Karpas-422 (cell line): ENCODE measurements around the gene GABRB2. TPM values are rescaled to one million over a fixed set of nuclear protein-coding genes. Genes with fewer than 3 reads are reported as not detected.

Experiments
- DNase-seq: peaks from one replicate; pipeline ENCODE4 v3.0.0-alpha.2; 2015
- H2AFZ ChIP-seq: fragments of 200-600 bp; sonication (generic); 2 replicates; pipeline ENCODE4 v1.6.1; 2014; ENCODE audit warnings: antibody characterized with exemption, low read length, mixed read lengths
- H3K27ac ChIP-seq: fragments of 200-600 bp; sonication (generic); 2 replicates; pipeline ENCODE4 v1.5.1; 2014; ENCODE audit warnings: mild to moderate bottlenecking, low read length, moderate library complexity
- H3K27me3 ChIP-seq: fragments of 200-600 bp; sonication (generic); 2 replicates; pipeline ENCODE4 v1.6.1; 2014; ENCODE audit warnings: low read length, mixed read lengths
- H3K36me3 ChIP-seq: fragments of 200-600 bp; sonication (generic); 2 replicates; pipeline ENCODE4 v1.6.1; 2014; ENCODE audit warnings: low read length, mixed read lengths; ENCODE audit not compliant: insufficient read depth
- H3K4me1 ChIP-seq: fragments of 200-600 bp; sonication (generic); 2 replicates; pipeline ENCODE4 v1.6.1; 2014; ENCODE audit warnings: mild to moderate bottlenecking, low read length, mixed read lengths
- H3K4me2 ChIP-seq: fragments of 200-600 bp; sonication (generic); 2 replicates; pipeline ENCODE4 v1.6.1; 2014; ENCODE audit warnings: low read length, low read depth, mild to moderate bottlenecking; ENCODE audit not compliant: poor library complexity, severe bottlenecking
- H3K4me3 ChIP-seq: fragments of 200-600 bp; sonication (generic); 2 replicates; pipeline ENCODE4 v1.5.1; 2014; ENCODE audit warnings: mild to moderate bottlenecking, antibody characterized with exemption, low read length, mixed read lengths
- H3K79me2 ChIP-seq: fragments of 200-600 bp; sonication (generic); 2 replicates; pipeline ENCODE4 v1.6.1; 2014; ENCODE audit warnings: mild to moderate bottlenecking, low read length, mixed read lengths
- H3K9ac ChIP-seq: fragments of 200-600 bp; sonication (generic); 2 replicates; pipeline ENCODE4 v1.6.0; 2014; ENCODE audit warnings: low read length
- H3K9me2 ChIP-seq: fragments of 200-600 bp; sonication (generic), shearing (Covaris generic); replicated peaks from 2 replicates; pipeline ENCODE4 v1.6.0; 2014; ENCODE audit warnings: mild to moderate bottlenecking, low read length, moderate library complexity; ENCODE audit not compliant: insufficient read depth
- H3K9me3 ChIP-seq: fragments of 300-700, 200-600 bp; sonication (generic); 2 replicates; pipeline ENCODE4 v1.6.1; 2014; ENCODE audit warnings: low read length, mixed read lengths
- H4K20me1 ChIP-seq: fragments of 200-600 bp; sonication (generic); 2 replicates; pipeline ENCODE4 v1.6.1; 2014; ENCODE audit warnings: mild to moderate bottlenecking, antibody characterized with exemption, low read length, low read depth; ENCODE audit not compliant: insufficient read depth
- total RNA-seq: library from RNA; depleted of rRNA; stranded (reverse); fragments of >200 nt; shearing (Covaris generic); gene quantifications from 2 replicates; pipeline ENCODE4 v1.2.3, GENCODE V29; 2014; ENCODE audit warnings: low replicate concordance

GABRB2 gene
- total RNA-seq, 1 experiment from 2014 or later, result not detected

GRCh38 chr5:161271816-161272215 lies 274.7 kb downstream of the GABRB2 start:
- Histone ChIP-seq H3K9ac (no peak overlapping the region), H3K9me2 (no peaks in the 10 kb centered on the region), H3K27me3 (no peaks in the 10 kb centered on the region), H3K4me2 (no peak overlapping the region), H3K36me3 (no peaks in the 10 kb centered on the region), H3K4me1 (no peaks in the 10 kb centered on the region), H3K9me3 (peaks cover 17% of the 10 kb centered on the region; the same call in 1 of the 2 replicates), H4K20me1 (no peaks in the 10 kb centered on the region), H3K27ac (no peak overlapping the region), H3K4me3 (no peak overlapping the region), H2AFZ (no peak overlapping the region), H3K79me2 (no peaks in the 10 kb centered on the region)
- no peak for DNase-seq

GRCh38 chr5:161269125-161269524 lies 277.4 kb downstream of the GABRB2 start:
- no peaks in the 10 kb centered on the region for H3K27me3 ChIP-seq
- no peaks in the 10 kb centered on the region for H3K9me2 ChIP-seq
- H3K4me1 ChIP-seq, result no peaks in the 10 kb centered on the region
- no peak overlapping the region for H3K4me3 ChIP-seq
- H3K36me3 ChIP-seq, result no peaks in the 10 kb centered on the region
- H3K4me2 ChIP-seq, result no peak overlapping the region
- no peak overlapping the region for H3K9ac ChIP-seq
- H3K27ac ChIP-seq, result no peak overlapping the region
- H4K20me1 ChIP-seq, result no peaks in the 10 kb centered on the region
- no peaks in the 10 kb centered on the region for H3K79me2 ChIP-seq
- H2AFZ ChIP-seq, result no peak overlapping the region
- peaks cover 17% of the 10 kb centered on the region; the same call in 1 of the 2 replicates for H3K9me3 ChIP-seq
- no peak for DNase-seq

- DNase-seq, result no peak
- no peak overlapping the region for H3K27ac ChIP-seq
- no peaks in the 10 kb centered on the region for H3K79me2 ChIP-seq
- H3K36me3 ChIP-seq, result no peaks in the 10 kb centered on the region
- no peak overlapping the region for H3K4me2 ChIP-seq
- no peak overlapping the region for H3K9ac ChIP-seq
- H3K27me3 ChIP-seq, result no peaks in the 10 kb centered on the region
- no peaks in the 10 kb centered on the region for H4K20me1 ChIP-seq
- no peak overlapping the region for H2AFZ ChIP-seq
- peaks cover 11% of the 10 kb centered on the region; the same call in 1 of the 2 replicates for H3K9me3 ChIP-seq
- no peaks in the 10 kb centered on the region for H3K9me2 ChIP-seq
- no peaks in the 10 kb centered on the region for H3K4me1 ChIP-seq
- H3K4me3 ChIP-seq, result no peak overlapping the region
These were observed 279.6 kb downstream of the GABRB2 start for GRCh38 chr5:161266954-161267353.

- peaks cover 7% of the 10 kb centered on the region; the same call in 1 of the 2 replicates for H3K9me3 ChIP-seq
- no peaks in the 10 kb centered on the region for H3K36me3 ChIP-seq
- no peaks in the 10 kb centered on the region for H4K20me1 ChIP-seq
- no peak overlapping the region for H3K9ac ChIP-seq
- no peaks in the 10 kb centered on the region for H3K79me2 ChIP-seq
- H3K4me3 ChIP-seq, result no peak overlapping the region
- H3K9me2 ChIP-seq, result no peaks in the 10 kb centered on the region
- no peak for DNase-seq
- no peaks in the 10 kb centered on the region for H3K27me3 ChIP-seq
- no peak overlapping the region for H3K27ac ChIP-seq
- H3K4me2 ChIP-seq, result no peak overlapping the region
- H2AFZ ChIP-seq, result no peak overlapping the region
- H3K4me1 ChIP-seq, result no peaks in the 10 kb centered on the region
These were observed 281.5 kb downstream of the GABRB2 start for GRCh38 chr5:161265006-161265405.

GRCh38 chr5:161263191-161263590 lies 283.3 kb downstream of the GABRB2 start:
- Histone ChIP-seq H2AFZ (no peak overlapping the region), H3K36me3 (no peaks in the 10 kb centered on the region), H3K79me2 (no peaks in the 10 kb centered on the region), H3K4me3 (no peak overlapping the region), H3K4me1 (no peaks in the 10 kb centered on the region), H3K9me2 (no peaks in the 10 kb centered on the region), H3K4me2 (no peak overlapping the region), H3K27me3 (no peaks in the 10 kb centered on the region), H3K9me3 (0 out of 2 replicates have a peak, but pooled peaks cover 3% of the 10 kb centered on the region), H3K27ac (no peak overlapping the region), H4K20me1 (no peaks in the 10 kb centered on the region), H3K9ac (no peak overlapping the region)
- DNase-seq, result no peak

- Histone ChIP-seq H3K9me3 (no peaks in the 10 kb centered on the region), H3K9me2 (no peaks in the 10 kb centered on the region), H3K27ac (no peak overlapping the region), H2AFZ (no peak overlapping the region), H3K9ac (no peak overlapping the region), H4K20me1 (no peaks in the 10 kb centered on the region), H3K79me2 (no peaks in the 10 kb centered on the region), H3K4me3 (no peak overlapping the region), H3K36me3 (no peaks in the 10 kb centered on the region), H3K27me3 (no peaks in the 10 kb centered on the region), H3K4me1 (no peaks in the 10 kb centered on the region), H3K4me2 (no peak overlapping the region)
- DNase-seq, result no peak
These were observed 284.7 kb downstream of the GABRB2 start for GRCh38 chr5:161261668-161262323.

- H3K4me2 ChIP-seq, result no peak overlapping the region
- H3K79me2 ChIP-seq, result no peaks in the 10 kb centered on the region
- no peak overlapping the region for H3K27ac ChIP-seq
- H2AFZ ChIP-seq, result no peak overlapping the region
- no peak overlapping the region for H3K4me3 ChIP-seq
- no peaks in the 10 kb centered on the region for H3K9me3 ChIP-seq
- no peak for DNase-seq
- no peaks in the 10 kb centered on the region for H3K36me3 ChIP-seq
- no peaks in the 10 kb centered on the region for H4K20me1 ChIP-seq
- no peak overlapping the region for H3K9ac ChIP-seq
- no peaks in the 10 kb centered on the region for H3K4me1 ChIP-seq
- H3K9me2 ChIP-seq, result no peaks in the 10 kb centered on the region
- H3K27me3 ChIP-seq, result no peaks in the 10 kb centered on the region
These were observed 288.1 kb downstream of the GABRB2 start for GRCh38 chr5:161258438-161258837.

- Histone ChIP-seq H3K4me2 (no peak overlapping the region), H3K9ac (no peak overlapping the region), H3K9me2 (no peaks in the 10 kb centered on the region), H3K9me3 (no peaks in the 10 kb centered on the region), H3K27me3 (no peaks in the 10 kb centered on the region), H4K20me1 (no peaks in the 10 kb centered on the region), H3K36me3 (no peaks in the 10 kb centered on the region), H3K4me1 (no peaks in the 10 kb centered on the region), H3K27ac (no peak overlapping the region), H3K79me2 (no peaks in the 10 kb centered on the region), H2AFZ (no peak overlapping the region), H3K4me3 (no peak overlapping the region)
- DNase-seq, result no peak
These were observed 289.6 kb downstream of the GABRB2 start for GRCh38 chr5:161256957-161257356.
